HG02973 (cell line): ENCODE measurements around the gene CERS1.

ENCODE experiments used
- ATAC-seq: cut with Tn5 transposase; IDR thresholded peaks from one replicate; pipeline ENCODE4 v1.9.1; 2021; ENCODE audit warnings: moderate library complexity; ENCODE audit not compliant: unreplicated experiment

The CERS1 gene

GRCh38 chr19:18895824-18896341 is at the start of gene CERS1:
TSS of gene CERS1 (minus strand) at chr19:18896158. CDS start at chr19:18896072, 86 bp downstream.
- ATAC-seq, result no peak

GRCh38 chr19:18945297-18945696 is 49.3 kb upstream of the CERS1 start:
- no peak for ATAC-seq

GRCh38 chr19:18943465-18943864 is 47.5 kb upstream of the CERS1 start:
- no peak for ATAC-seq

- ATAC-seq, result no peak
Measured at GRCh38 chr19:18942692-18943091, 46.7 kb upstream of the CERS1 start.

- ATAC-seq, result no peak
Measured at GRCh38 chr19:18941628-18942354, 45.8 kb upstream of the CERS1 start.

- ATAC-seq, result no peak
Measured at GRCh38 chr19:18940769-18941627, 45.0 kb upstream of the CERS1 start, which contains the start of gene HOMER3. TSS of gene HOMER3 (minus strand) at chr19:18941217. CDS start at chr19:18938982, 2,235 bp downstream.

- no peak for ATAC-seq
Measured at GRCh38 chr19:18939922-18940768, 44.2 kb upstream of the CERS1 start.

GRCh38 chr19:18939163-18939562 is 43.2 kb upstream of the CERS1 start:
- ATAC-seq, result no peak

GRCh38 chr19:18933297-18933696 is 37.3 kb upstream of the CERS1 start:
- ATAC-seq, result no peak

- no peak for ATAC-seq
Measured at GRCh38 chr19:18932216-18932841, 36.4 kb upstream of the CERS1 start.

- no peak for ATAC-seq
Measured at GRCh38 chr19:18931316-18932162, 35.6 kb upstream of the CERS1 start.

- ATAC-seq, result no peak
Measured at GRCh38 chr19:18929311-18929710, 33.4 kb upstream of the CERS1 start.

- no peak for ATAC-seq
Measured at GRCh38 chr19:18928018-18928805, 32.3 kb upstream of the CERS1 start.

- no peak for ATAC-seq
Measured at GRCh38 chr19:18924684-18925213, 28.8 kb upstream of the CERS1 start.

GRCh38 chr19:18922228-18922985 is 26.4 kb upstream of the CERS1 start:
- ATAC-seq, result no peak

GRCh38 chr19:18921593-18921992 is 25.6 kb upstream of the CERS1 start:
- no peak for ATAC-seq

GRCh38 chr19:18920400-18920799 is 24.4 kb upstream of the CERS1 start:
- no peak for ATAC-seq

GRCh38 chr19:18919900-18920214 is 23.9 kb upstream of the CERS1 start:
- ATAC-seq, result no peak
